A549 (cell line): Measurements from ENCODE around the gene SLC18A3.

Source experiments
- JUN ChIP-seq, 2 experiments: fragments of >200 bp; sonication (Bioruptor Twin); formaldehyde crosslinking; IDR thresholded peaks; 2 replicates in 1 of 2; 3 replicates in 1 of 2; pipeline ENCODE4 v1.6.1; 2016 to 2017
- MAZ ChIP-seq: fragments of 150-350 bp; IDR thresholded peaks from 2 replicates; pipeline ENCODE4 v1.6.1; 2014; ENCODE audit warnings: antibody characterized with exemption, low read depth, low read length, borderline replicate concordance
- POLR2A ChIP-seq: IDR thresholded peaks from 2 replicates; pipeline ENCODE4 v1.6.1; 2012; ENCODE audit warnings: mild to moderate bottlenecking, low read length
- RAD21 ChIP-seq, 2 experiments: fragments of >200 bp in 1 of 2; sonication (Bioruptor Twin) in 1 of 2; formaldehyde crosslinking in 1 of 2; IDR thresholded peaks in 1 of 2; conservative IDR thresholded peaks in 1 of 2; 2 replicates in 1 of 2; 3 replicates in 1 of 2; pipeline ENCODE4 v1.6.1; 2012 to 2018; ENCODE audit warnings: inconsistent platforms in 1 of 2
- RFX5 ChIP-seq: fragments of 450-650 bp; IDR thresholded peaks from 2 replicates; pipeline ENCODE4 v1.7.1; 2014; ENCODE audit warnings: antibody characterized with exemption, mild to moderate bottlenecking, moderate library complexity
- SMC3 ChIP-seq: fragments of >200 bp; sonication (Bioruptor Twin); formaldehyde crosslinking; IDR thresholded peaks from 3 replicates; pipeline ENCODE4 v1.6.1; 2018; ENCODE audit warnings: inconsistent platforms
- TF ChIP-seq, protein P1 (sequence below): fragments of >200 bp; sonication (Bioruptor Twin); formaldehyde crosslinking; IDR thresholded peaks from 3 replicates; pipeline ENCODE4 v1.5.1; 2016
- TF ChIP-seq, protein P2 (sequence below): fragments of 150-350 bp; IDR thresholded peaks from 2 replicates; pipeline ENCODE4 v1.6.1; 2014; ENCODE audit warnings: low read depth, mild to moderate bottlenecking, low read length
- TF ChIP-seq, protein P3 (sequence below): IDR thresholded peaks from 2 replicates; pipeline ENCODE4 v1.6.1; 2012; ENCODE audit warnings: low read depth, borderline replicate concordance
- TF ChIP-seq, protein P4 (sequence below): fragments of 450-650 bp; IDR thresholded peaks from 2 replicates; pipeline ENCODE4 v1.6.1; 2014; ENCODE audit warnings: antibody characterized with exemption

DNA sequence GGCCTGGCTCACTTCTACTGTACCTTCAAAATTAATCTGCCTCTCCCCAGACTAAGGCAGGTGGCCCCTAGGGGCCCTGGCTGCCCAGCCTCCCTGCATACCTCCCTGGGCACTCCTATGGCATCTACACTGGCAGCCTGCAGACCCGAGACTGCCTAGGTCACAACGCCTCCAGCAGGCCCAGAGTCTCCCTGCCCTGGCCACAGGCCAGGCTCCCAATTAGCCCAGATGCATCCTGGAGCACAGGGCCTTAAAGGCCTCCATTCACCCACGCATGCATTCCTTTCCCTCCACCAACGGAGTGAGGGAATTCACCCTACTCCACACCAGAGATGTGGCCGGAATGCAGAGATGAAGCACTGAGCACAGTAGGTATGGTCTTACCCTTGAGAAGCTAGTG lies 5.6 kb downstream of the SLC18A3 start:
- TF ChIP-seq POLR2A, result no peak
- TF ChIP-seq JUN (IDR thresholded peaks at IDR 0.05), result no peak
- TF ChIP-seq, protein P1, sequence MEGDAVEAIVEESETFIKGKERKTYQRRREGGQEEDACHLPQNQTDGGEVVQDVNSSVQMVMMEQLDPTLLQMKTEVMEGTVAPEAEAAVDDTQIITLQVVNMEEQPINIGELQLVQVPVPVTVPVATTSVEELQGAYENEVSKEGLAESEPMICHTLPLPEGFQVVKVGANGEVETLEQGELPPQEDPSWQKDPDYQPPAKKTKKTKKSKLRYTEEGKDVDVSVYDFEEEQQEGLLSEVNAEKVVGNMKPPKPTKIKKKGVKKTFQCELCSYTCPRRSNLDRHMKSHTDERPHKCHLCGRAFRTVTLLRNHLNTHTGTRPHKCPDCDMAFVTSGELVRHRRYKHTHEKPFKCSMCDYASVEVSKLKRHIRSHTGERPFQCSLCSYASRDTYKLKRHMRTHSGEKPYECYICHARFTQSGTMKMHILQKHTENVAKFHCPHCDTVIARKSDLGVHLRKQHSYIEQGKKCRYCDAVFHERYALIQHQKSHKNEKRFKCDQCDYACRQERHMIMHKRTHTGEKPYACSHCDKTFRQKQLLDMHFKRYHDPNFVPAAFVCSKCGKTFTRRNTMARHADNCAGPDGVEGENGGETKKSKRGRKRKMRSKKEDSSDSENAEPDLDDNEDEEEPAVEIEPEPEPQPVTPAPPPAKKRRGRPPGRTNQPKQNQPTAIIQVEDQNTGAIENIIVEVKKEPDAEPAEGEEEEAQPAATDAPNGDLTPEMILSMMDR, result no peak
- TF ChIP-seq, protein P2, sequence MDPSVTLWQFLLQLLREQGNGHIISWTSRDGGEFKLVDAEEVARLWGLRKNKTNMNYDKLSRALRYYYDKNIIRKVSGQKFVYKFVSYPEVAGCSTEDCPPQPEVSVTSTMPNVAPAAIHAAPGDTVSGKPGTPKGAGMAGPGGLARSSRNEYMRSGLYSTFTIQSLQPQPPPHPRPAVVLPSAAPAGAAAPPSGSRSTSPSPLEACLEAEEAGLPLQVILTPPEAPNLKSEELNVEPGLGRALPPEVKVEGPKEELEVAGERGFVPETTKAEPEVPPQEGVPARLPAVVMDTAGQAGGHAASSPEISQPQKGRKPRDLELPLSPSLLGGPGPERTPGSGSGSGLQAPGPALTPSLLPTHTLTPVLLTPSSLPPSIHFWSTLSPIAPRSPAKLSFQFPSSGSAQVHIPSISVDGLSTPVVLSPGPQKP, result no peak
- no peak for TF ChIP-seq RFX5
- TF ChIP-seq, protein P3, sequence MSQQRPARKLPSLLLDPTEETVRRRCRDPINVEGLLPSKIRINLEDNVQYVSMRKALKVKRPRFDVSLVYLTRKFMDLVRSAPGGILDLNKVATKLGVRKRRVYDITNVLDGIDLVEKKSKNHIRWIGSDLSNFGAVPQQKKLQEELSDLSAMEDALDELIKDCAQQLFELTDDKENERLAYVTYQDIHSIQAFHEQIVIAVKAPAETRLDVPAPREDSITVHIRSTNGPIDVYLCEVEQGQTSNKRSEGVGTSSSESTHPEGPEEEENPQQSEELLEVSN, result no peak
- no peak for TF ChIP-seq RAD21 (conservative IDR thresholded peaks at IDR 0.05 in 1 of 2, IDR thresholded peaks at IDR 0.05 in 1 of 2)
- TF ChIP-seq MAZ, result no peak
- TF ChIP-seq, protein P4, sequence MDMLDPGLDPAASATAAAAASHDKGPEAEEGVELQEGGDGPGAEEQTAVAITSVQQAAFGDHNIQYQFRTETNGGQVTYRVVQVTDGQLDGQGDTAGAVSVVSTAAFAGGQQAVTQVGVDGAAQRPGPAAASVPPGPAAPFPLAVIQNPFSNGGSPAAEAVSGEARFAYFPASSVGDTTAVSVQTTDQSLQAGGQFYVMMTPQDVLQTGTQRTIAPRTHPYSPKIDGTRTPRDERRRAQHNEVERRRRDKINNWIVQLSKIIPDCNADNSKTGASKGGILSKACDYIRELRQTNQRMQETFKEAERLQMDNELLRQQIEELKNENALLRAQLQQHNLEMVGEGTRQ, result no peak
- TF ChIP-seq SMC3, result no peak
